HG02884 (cell line): ENCODE measurements around the gene TSGA10IP.
"Not testable (repeated sequence)": the region's sequence is repeated elsewhere in the genome, so short reads cannot be mapped to it uniquely, and the experiment has no call there.

Experiments used
- ATAC-seq: cut with Tn5 transposase; IDR thresholded peaks from one replicate; pipeline ENCODE4 v1.9.1; 2021; ENCODE audit warnings: mild to moderate bottlenecking, moderate library complexity; ENCODE audit not compliant: unreplicated experiment

TSGA10IP gene

DNA sequence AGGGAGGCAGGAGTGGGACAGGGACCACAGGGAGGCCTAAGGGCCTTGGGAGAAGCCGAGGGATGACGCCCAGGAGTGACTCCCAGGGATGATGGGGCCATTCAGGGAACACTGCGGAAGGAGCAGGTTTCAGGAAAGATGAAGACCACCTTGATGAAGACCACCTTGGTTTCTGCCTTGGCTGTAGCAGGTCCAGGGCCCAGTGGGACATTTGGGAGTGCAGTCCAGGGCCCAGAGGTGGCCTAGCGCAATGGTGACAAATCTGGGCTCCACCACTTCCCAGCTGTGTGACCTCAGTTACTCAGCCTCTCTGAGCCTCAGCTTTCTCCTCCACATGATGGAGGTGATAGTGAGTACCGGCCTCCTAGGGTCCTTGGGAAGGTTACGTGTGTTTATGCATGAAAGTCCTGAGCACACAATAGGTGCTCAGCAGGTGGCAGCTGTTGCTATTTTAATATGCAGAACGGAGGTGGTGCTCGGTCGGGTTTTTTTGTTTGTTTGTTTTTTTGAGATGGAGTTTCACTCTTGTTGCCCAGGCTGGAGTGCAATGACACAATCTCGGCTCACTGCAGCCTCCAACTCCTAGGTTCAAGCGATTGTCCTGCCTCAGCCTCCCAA lies 770 bp downstream of the TSGA10IP start:
- ATAC-seq, result no peak

- ATAC-seq, result no peak
Measured at GRCh38 chr11:65946655-65947054, 1.4 kb downstream of the TSGA10IP start.

GRCh38 chr11:65947133-65947532 lies 1.9 kb downstream of the TSGA10IP start:
- ATAC-seq, result no peak

DNA sequence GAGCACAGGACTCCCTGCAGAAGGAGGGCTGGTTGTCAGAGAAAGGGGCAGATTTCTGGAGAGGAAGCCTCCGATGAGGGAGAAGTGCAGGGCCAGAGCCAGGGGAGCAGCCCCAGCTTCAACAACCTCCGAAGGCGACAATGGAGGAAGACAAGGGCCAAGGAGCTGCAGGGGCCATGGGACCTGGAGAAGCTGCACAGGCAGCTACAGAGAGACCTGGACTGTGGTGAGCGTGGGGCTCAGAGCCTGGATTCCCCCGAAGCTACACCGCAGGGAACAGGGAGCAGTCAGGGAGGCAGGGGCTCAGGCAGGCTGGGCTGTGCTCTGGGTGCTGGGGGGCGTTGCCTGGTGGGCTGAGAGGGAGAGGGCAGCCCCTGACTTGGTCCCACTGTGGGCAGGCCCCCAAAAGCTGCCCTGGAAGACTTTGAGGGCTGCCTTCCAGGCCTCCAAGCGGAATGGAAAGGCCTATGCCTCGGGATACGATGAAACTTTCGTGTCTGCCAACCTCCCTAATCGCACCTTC lies 2.4 kb downstream of the TSGA10IP start:
- no peak for ATAC-seq

GRCh38 chr11:65950711-65951110 lies 5.4 kb downstream of the TSGA10IP start:
- ATAC-seq, result not testable (repeated sequence)

GRCh38 chr11:65951641-65952040 lies 6.4 kb downstream of the TSGA10IP start:
- not testable (repeated sequence) for ATAC-seq

- no peak for ATAC-seq
Measured at GRCh38 chr11:65952052-65952521, 6.8 kb downstream of the TSGA10IP start.

DNA sequence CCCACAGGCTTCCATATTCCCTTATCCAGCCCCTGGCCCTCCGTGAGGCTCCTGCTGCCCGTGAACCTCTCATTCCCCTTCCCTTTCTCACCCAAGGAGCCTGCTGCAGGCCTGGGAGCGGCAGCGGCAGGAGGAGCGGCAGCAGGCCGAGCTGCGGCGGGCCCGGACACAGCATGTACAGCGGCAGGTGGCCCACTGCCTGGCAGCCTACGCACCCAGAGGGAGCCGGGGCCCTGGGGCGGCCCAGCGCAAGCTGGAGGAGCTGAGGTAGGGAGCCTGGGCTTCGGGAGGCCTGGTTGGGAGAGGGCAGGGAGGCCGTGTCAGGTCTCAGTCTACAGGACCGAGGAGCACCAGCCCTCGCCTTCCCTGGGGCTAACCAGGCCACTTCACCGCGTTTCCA lies 8.2 kb downstream of the TSGA10IP start:
- ATAC-seq, result no peak

- no peak for ATAC-seq
Measured at GRCh38 chr11:65954771-65955170, 9.5 kb downstream of the TSGA10IP start.

- ATAC-seq, result no peak
Measured at GRCh38 chr11:65958291-65958690, 13.0 kb downstream of the TSGA10IP start.

DNA sequence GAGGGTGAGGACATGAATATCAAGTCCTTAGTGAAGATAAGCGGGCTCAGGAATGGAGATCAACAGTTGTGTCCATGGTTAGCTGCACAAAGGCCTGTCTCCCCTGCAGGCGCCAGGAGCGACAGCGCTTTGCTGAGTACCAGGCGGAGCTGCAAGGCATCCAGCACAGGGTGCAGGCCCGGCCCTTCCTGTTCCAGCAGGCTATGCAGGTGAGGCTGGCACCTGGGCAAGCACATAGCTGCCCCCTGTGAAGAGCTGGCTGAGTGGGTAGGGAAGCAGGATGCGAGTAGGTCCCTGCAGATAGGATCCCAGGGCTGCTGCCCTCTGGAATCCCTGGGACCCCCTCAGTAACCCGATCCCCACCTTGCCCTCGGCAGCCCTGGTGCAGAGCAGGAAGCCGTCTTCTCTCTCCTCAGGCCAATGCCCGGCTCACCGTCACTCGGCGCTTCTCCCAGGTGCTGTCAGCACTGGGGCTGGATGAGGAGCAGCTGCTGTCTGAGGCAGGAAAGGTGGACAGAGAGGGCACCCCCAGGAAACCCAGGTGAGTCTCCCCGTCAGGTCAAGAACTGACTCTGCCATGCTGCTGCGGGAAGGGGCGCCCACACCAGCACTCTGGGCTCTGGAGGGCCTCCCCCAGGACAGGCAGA lies 13.6 kb downstream of the TSGA10IP start:
- no peak for ATAC-seq

- ATAC-seq, result no peak
Measured at GRCh38 chr11:65960824-65961266, 15.6 kb downstream of the TSGA10IP start.

GRCh38 chr11:65961267-65962140 lies 16.2 kb downstream of the TSGA10IP start, which contains the start of gene SART1:
TSS of gene SART1 (plus strand) at chr11:65961734. CDS start at chr11:65961781, 47 bp downstream.
- peak; percentile 77 for ATAC-seq

DNA sequence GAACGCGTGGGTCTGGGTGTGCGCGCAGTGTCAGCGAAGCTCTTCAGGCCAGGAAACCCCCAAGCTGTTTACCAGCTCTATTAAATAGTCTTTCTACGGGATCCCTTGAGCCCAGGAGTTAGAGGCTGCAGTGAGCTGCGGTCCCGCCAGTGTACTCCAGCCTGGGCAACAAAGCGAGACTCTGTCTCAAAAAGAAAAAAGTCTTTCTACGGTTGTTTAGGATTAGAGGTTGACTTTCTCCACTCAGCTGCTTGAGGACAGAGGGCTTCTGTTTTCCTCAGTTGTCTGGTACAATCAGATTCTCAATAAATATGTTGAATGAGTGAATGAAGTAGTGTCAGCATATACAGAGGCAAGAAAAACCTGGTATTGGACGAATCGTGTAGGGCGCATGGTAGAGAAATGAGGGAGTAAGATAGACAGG lies 16.9 kb downstream of the TSGA10IP start:
- ATAC-seq, result no peak

GRCh38 chr11:65964906-65965305 lies 19.6 kb downstream of the TSGA10IP start:
- ATAC-seq, result no peak

- ATAC-seq, result no peak
Measured at GRCh38 chr11:65965986-65966762, 20.9 kb downstream of the TSGA10IP start.

- no peak for ATAC-seq
Measured at GRCh38 chr11:65967329-65967934, 22.2 kb downstream of the TSGA10IP start.

DNA sequence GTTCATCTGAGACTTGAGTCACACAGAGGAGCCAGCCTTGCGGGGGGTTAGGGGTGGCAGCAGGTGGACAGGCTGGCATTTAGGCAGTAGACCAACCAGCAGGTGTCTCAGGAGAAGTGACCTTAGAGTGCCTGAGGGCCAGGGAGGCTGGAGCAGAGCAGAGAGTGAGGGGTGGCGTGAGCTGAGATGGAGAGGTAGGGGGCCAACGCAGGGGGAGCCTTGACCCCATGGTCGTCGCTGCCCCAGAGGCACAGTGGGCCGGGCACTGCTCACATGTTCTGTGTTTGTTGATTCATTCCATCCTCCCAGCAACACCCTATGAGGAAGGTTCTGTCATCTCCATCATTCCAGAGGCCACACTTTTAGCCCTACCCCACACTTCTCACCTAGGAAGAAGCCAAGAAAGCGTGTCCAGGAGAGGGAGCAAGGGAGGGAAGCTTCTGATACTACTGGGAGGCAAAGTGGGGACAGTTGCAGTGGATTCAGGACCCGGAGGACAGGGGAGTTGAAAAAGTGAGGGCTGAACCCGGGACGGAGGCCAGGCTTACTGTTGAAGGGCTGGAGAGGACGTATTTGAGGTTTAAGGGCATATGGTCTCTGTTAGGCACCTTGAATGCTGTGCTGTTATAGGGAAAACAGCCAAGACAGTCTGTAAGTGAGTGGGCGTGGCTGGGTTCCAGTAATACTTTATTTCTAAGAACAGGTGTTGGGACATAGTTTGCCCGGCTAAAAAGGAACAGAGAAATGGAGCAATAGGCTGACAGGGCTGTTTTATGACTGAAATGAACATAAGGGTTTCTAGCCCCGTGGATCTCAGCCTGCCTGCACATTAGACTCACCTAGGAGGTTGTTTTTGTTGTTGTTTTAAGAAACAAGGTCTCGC lies 23.6 kb downstream of the TSGA10IP start:
- no peak for ATAC-seq

- ATAC-seq, result no peak
Measured at GRCh38 chr11:65972116-65972515, 26.8 kb downstream of the TSGA10IP start.
